Astrocyte (in vitro differentiated cells and primary cell): ENCODE results near the gene CELF1.

ENCODE experiments used
- EZH2 ChIP-seq: IDR thresholded peaks from 2 replicates; pipeline ENCODE4 v1.6.1; 2012; ENCODE audit warnings: mild to moderate bottlenecking, low read length, inconsistent platforms; ENCODE audit not compliant: insufficient read depth
- TF ChIP-seq, protein P1 (sequence below): IDR thresholded peaks from 2 replicates; pipeline ENCODE4 v1.5.1; 2011; ENCODE audit warnings: low read depth, mild to moderate bottlenecking, inconsistent platforms, low read length, moderate library complexity; ENCODE audit not compliant: insufficient read depth

DNA sequence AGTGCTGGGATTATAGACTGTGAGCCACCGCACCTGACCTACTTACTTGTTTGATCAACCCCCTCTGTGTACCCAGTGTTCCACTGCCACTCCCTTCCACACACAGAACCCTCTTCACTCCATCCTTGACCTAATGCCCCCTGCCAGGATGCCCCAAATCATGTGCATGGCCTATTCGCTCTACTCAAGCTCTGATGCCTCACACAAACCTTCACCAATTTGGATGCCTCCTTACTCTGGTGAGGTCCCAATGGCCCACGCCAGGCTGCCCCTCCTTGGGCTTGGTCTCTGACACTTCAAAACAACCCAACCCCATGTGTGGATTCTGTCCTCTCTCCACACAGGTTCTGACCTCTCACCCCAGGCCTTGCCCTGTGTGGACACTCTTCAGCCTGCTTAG, 117.2 kb downstream of the CELF1 start:
- no peak for TF ChIP-seq EZH2
- TF ChIP-seq, protein P1, sequence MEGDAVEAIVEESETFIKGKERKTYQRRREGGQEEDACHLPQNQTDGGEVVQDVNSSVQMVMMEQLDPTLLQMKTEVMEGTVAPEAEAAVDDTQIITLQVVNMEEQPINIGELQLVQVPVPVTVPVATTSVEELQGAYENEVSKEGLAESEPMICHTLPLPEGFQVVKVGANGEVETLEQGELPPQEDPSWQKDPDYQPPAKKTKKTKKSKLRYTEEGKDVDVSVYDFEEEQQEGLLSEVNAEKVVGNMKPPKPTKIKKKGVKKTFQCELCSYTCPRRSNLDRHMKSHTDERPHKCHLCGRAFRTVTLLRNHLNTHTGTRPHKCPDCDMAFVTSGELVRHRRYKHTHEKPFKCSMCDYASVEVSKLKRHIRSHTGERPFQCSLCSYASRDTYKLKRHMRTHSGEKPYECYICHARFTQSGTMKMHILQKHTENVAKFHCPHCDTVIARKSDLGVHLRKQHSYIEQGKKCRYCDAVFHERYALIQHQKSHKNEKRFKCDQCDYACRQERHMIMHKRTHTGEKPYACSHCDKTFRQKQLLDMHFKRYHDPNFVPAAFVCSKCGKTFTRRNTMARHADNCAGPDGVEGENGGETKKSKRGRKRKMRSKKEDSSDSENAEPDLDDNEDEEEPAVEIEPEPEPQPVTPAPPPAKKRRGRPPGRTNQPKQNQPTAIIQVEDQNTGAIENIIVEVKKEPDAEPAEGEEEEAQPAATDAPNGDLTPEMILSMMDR = no peak
